CD14-positive monocyte (primary cell): Measurements from ENCODE around the gene BNC2. TPM values are rescaled to one million over a fixed set of nuclear protein-coding genes. Genes with fewer than 3 reads are reported as not detected.

Source experiments
- DNase-seq, 3 donors: peaks; one replicate each; pipeline ENCODE4 v3.0.0-alpha.2; 2011 to 2022
- H2AFZ ChIP-seq: 2 replicates; pipeline ENCODE4 v1.6.0; 2012; ENCODE audit warnings: mild to moderate bottlenecking, low read depth, low read length, inconsistent platforms; ENCODE audit not compliant: insufficient read depth, poor library complexity, severe bottlenecking
- H3K27ac ChIP-seq, 2 donors: 1 replicate in 1 of 2; 2 replicates in 1 of 2; pipeline ENCODE4 v1.5.1; 2012 to 2013; ENCODE audit warnings: low read length in 2 of 2, control low read depth in 1 of 2, inconsistent platforms in 1 of 2, low read depth in 1 of 2, mild to moderate bottlenecking in 1 of 2
- H3K27me3 ChIP-seq, 2 donors: one replicate each; pipeline versions ENCODE4 v1.6.0 to v1.6.1; 2011 to 2013; ENCODE audit warnings: low read length in 2 of 2; ENCODE audit not compliant: control insufficient read depth in 2 of 2, insufficient read depth in 2 of 2
- H3K36me3 ChIP-seq, 2 donors: replicated peaks in 1 of 2; 1 replicate in 1 of 2; 2 replicates in 1 of 2; pipeline versions ENCODE4 v1.5.1 to v1.6.1; 2012 to 2013; ENCODE audit warnings: low read length in 2 of 2, control low read depth in 1 of 2, inconsistent platforms in 1 of 2, mild to moderate bottlenecking in 1 of 2; ENCODE audit not compliant: insufficient read depth in 2 of 2, control insufficient read depth in 1 of 2
- H3K4me1 ChIP-seq, 2 donors: 1 replicate in 1 of 2; 2 replicates in 1 of 2; pipeline versions ENCODE4 v1.5.1 to v1.6.1; 2012 to 2013; ENCODE audit warnings: low read length in 2 of 2, control low read depth in 1 of 2, inconsistent platforms in 1 of 2, mild to moderate bottlenecking in 1 of 2, moderate library complexity in 1 of 2; ENCODE audit not compliant: insufficient read depth in 2 of 2, control insufficient read depth in 1 of 2
- H3K4me2 ChIP-seq: replicated peaks from 2 replicates; pipeline ENCODE3; 2012; ENCODE audit warnings: low read length, moderate library complexity, mild to moderate bottlenecking; ENCODE audit not compliant: poor library complexity, severe bottlenecking; ENCODE audit errors: extremely low read depth
- H3K4me3 ChIP-seq, 3 experiments: fragments of 200-600 bp in 1 of 3; sonication (generic) in 1 of 3; replicated peaks in 1 of 3; 1 replicate in 2 of 3; 2 replicates in 1 of 3; pipeline ENCODE4 v1.5.1; 2011 to 2013; ENCODE audit warnings: low read length in 3 of 3, mild to moderate bottlenecking in 3 of 3, control low read depth in 2 of 3, low read depth in 2 of 3, inconsistent platforms in 1 of 3, moderate library complexity in 1 of 3
- H3K79me2 ChIP-seq: 2 replicates; pipeline ENCODE4 v1.6.0; 2012; ENCODE audit warnings: mild to moderate bottlenecking, control low read depth, inconsistent platforms, low read length, moderate library complexity; ENCODE audit not compliant: insufficient read depth
- H3K9ac ChIP-seq: 2 replicates; pipeline ENCODE4 v1.6.0; 2017; ENCODE audit warnings: low read length, mild to moderate bottlenecking; ENCODE audit not compliant: insufficient read depth, poor library complexity, severe bottlenecking
- H3K9me3 ChIP-seq, 2 donors: replicated peaks in 1 of 2; 1 replicate in 1 of 2; 2 replicates in 1 of 2; pipeline versions ENCODE4 v1.5.1 to v1.6.1; 2012 to 2013; ENCODE audit warnings: low read length in 2 of 2, control low read depth in 1 of 2; ENCODE audit not compliant: control insufficient read depth in 1 of 2, insufficient read depth in 1 of 2
- H4K20me1 ChIP-seq: 2 replicates; pipeline ENCODE4 v1.6.0; 2012; ENCODE audit warnings: mild to moderate bottlenecking, low read length, control low read depth, moderate library complexity; ENCODE audit not compliant: insufficient read depth
- H3K27ac Mint-ChIP-seq, 7 donors: one replicate each; pipeline ENCODE4 v1.8.0; 2020; ENCODE audit warnings: mild to moderate bottlenecking in 7 of 7, mixed read lengths in 7 of 7, moderate library complexity in 6 of 7, inconsistent platforms in 2 of 7
- H3K27me3 Mint-ChIP-seq, 3 donors: one replicate each; pipeline ENCODE4 v1.8.0; 2021 to 2022; ENCODE audit warnings: low read depth in 3 of 3, mild to moderate bottlenecking in 3 of 3, mixed read lengths in 3 of 3, moderate library complexity in 3 of 3, inconsistent platforms in 1 of 3
- H3K36me3 Mint-ChIP-seq, 2 donors: one replicate each; pipeline ENCODE4 v1.8.0; 2020; ENCODE audit warnings: mixed read lengths in 2 of 2, inconsistent platforms in 1 of 2, mild to moderate bottlenecking in 1 of 2
- H3K4me1 Mint-ChIP-seq: one replicate; pipeline ENCODE4 v1.8.0; 2020; ENCODE audit warnings: mild to moderate bottlenecking, mixed read lengths
- H3K4me3 Mint-ChIP-seq, 2 donors: one replicate each; pipeline ENCODE4 v1.8.0; 2020; ENCODE audit warnings: mild to moderate bottlenecking in 2 of 2, mixed read lengths in 2 of 2, moderate library complexity in 1 of 2
- H3K9me3 Mint-ChIP-seq, 7 donors: one replicate each; pipeline ENCODE4 v1.8.0; 2020 to 2022; ENCODE audit warnings: mixed read lengths in 7 of 7, mild to moderate bottlenecking in 6 of 7, moderate library complexity in 6 of 7, inconsistent platforms in 2 of 7
- CTCF ChIP-seq: fragments of 200-600 bp; IDR thresholded peaks from one replicate; pipeline ENCODE4 v1.8.0; 2022; ENCODE audit warnings: antibody characterized with exemption, mild to moderate bottlenecking
- WGBS: methylation state at CpG from one replicate; pipeline ENCODE4 v1.1.5; 2013; ENCODE audit warnings: missing lambda C conversion rate; ENCODE audit not compliant: insufficient coverage; 5-methylcytosine and 5-hydroxymethylcytosine counted together
- intact Hi-C, 2 donors: fragments of 100-400 bp; cut with micrococcal nuclease; formaldehyde crosslinking; loops; one replicate each; pipeline versions ENCODE4 v1.15.0 to v1.15.1; 2023
- polyA plus RNA-seq, 3 donors: library from polyadenylated mRNA; depleted of rRNA in 1 of 3; unstranded in 2 of 3; stranded (reverse) in 1 of 3; fragments of 300-500 nt in 2 of 3; fragments of >200 nt in 1 of 3; fragmentation: Illumina TruSeq in 2 of 3; gene quantifications; 1 replicate in 2 of 3; 2 replicates in 1 of 3; pipeline ENCODE4 v1.2.3, GENCODE V29; 2012 to 2021

Gene BNC2
- polyA plus RNA-seq, 3 donors, result 0.01 TPM; not detected in 2

- Mint-ChIP-seq H3K27me3 (no peaks in the 10 kb centered on the region), H3K27ac (no peak overlapping the region), H3K4me3 (no peak overlapping the region)
Measured at GRCh38 chr9:16613051-16613450, 257.4 kb downstream of the BNC2 start.

DNA sequence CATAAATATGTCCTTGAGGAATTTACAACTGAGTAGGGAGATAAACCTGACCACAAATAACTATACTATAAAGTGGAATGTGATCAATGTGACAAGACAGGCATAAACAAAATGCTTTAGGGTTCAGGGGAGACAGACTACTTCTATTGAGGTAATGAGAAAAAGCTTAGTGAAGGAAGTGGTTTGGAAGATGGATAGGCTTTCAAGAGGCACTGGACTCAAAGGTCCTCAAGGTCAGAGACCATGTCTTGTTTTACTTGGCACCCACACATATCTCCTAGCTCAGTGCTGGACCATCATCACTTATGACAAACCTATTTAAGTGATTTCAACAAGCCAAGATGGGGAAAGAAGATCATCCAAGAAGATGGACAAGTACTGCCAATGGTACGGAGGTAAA lies 257.8 kb downstream of the BNC2 start:
- DNase-seq, result no peak
- Mint-ChIP-seq H3K27ac (no peak overlapping the region), H3K4me1 (no peaks in the 10 kb centered on the region), H3K9me3 (peaks cover 0 to 6% (median 0%) of the 10 kb centered on the region in 7 donors), H3K27me3 (no peaks in the 10 kb centered on the region), H3K4me3 (no peak overlapping the region), H3K36me3 (no peaks in the 10 kb centered on the region)
- H3K4me3 ChIP-seq, result no peak overlapping the region
- no peaks in the 10 kb centered on the region for H3K4me1 ChIP-seq
- intact Hi-C loops, result no loop called here
- H3K9me3 ChIP-seq, result no peaks in the 10 kb centered on the region
- 100% methylated on average over 1 of the region's 1 CpG for WGBS
- no peak for TF ChIP-seq CTCF
- no peaks in the 10 kb centered on the region for H3K79me2 ChIP-seq
- H3K9ac ChIP-seq, result no peak overlapping the region
- H3K27ac ChIP-seq, result no peak overlapping the region
- no peak overlapping the region for H3K4me2 ChIP-seq
- no peaks in the 10 kb centered on the region for H3K36me3 ChIP-seq
- H4K20me1 ChIP-seq, result no peaks in the 10 kb centered on the region
- H3K27me3 ChIP-seq, result no peaks in the 10 kb centered on the region
- no peak overlapping the region for H2AFZ ChIP-seq

More at GRCh38 chr9:16613051-16613450, 257.4 kb downstream of the BNC2 start:
- WGBS, result no CpG with 5 or more reads among the region's 1 CpG
- no peak overlapping the region for H3K4me2 ChIP-seq
- H3K27ac ChIP-seq, result no peak overlapping the region
- no peaks in the 10 kb centered on the region for H3K27me3 ChIP-seq
- Mint-ChIP-seq H3K9me3 (peaks cover 0 to 6% (median 0%) of the 10 kb centered on the region in 7 donors), H3K36me3 (no peaks in the 10 kb centered on the region), H3K4me1 (no peaks in the 10 kb centered on the region)
- no peaks in the 10 kb centered on the region for H3K4me1 ChIP-seq
- TF ChIP-seq CTCF, result no peak
- H3K9ac ChIP-seq, result no peak overlapping the region
- H3K9me3 ChIP-seq, result no peaks in the 10 kb centered on the region
- H3K4me3 ChIP-seq, result no peak overlapping the region
- H4K20me1 ChIP-seq, result no peaks in the 10 kb centered on the region
- H3K36me3 ChIP-seq, result no peaks in the 10 kb centered on the region
- intact Hi-C loops, result no loop called here
- H3K79me2 ChIP-seq, result no peaks in the 10 kb centered on the region
- no peak for DNase-seq
- no peak overlapping the region for H2AFZ ChIP-seq
